GM12891 (cell line): ENCODE measurements around the gene VARS2.
"Not testable (repeated sequence)": the region's sequence is repeated elsewhere in the genome, so short reads cannot be mapped to it uniquely, and the experiment has no call there.

Experiments used
- POLR2A ChIP-seq: IDR thresholded peaks from 2 replicates; pipeline ENCODE4 v1.6.1; 2011; ENCODE audit warnings: low read depth, low read length, control low read depth
- POLR2AphosphoS5 ChIP-seq: IDR thresholded peaks from 2 replicates; pipeline ENCODE4 v1.6.1; 2011; ENCODE audit warnings: low read depth, low read length, control low read depth
- POU2F2 ChIP-seq: IDR thresholded peaks from 2 replicates; pipeline ENCODE4 v1.6.1; 2011; ENCODE audit warnings: low read depth, mild to moderate bottlenecking, control low read depth, low read length, moderate library complexity
- TAF1 ChIP-seq: IDR thresholded peaks from 2 replicates; pipeline ENCODE4 v1.6.1; 2011; ENCODE audit warnings: low read depth, low read length, control low read depth

- not testable (repeated sequence) for TF ChIP-seq POLR2A, TAF1, POLR2AphosphoS5, POU2F2
These were observed 6.7 kb upstream of the VARS2 start for GRCh38 chr6:30907290-30907757.
